ENCODE measurements around the gene OR1I1.
"Not testable (repeated sequence)": the region's sequence is repeated elsewhere in the genome, so short reads cannot be mapped to it uniquely, and the experiment has no call there.

The OR1I1 gene

GRCh38 chr19:15081911-15082310 is at the start of gene OR1I1:
Gene OR1I1 (plus strand): TSS chr19:15082211. CDS start chr19:15087066, 4,855 bp downstream.
- no peak for DNase-seq

GRCh38 chr19:15035795-15036311 is 46.2 kb upstream of the OR1I1 start:
- DNase-seq, result no peak

DNA sequence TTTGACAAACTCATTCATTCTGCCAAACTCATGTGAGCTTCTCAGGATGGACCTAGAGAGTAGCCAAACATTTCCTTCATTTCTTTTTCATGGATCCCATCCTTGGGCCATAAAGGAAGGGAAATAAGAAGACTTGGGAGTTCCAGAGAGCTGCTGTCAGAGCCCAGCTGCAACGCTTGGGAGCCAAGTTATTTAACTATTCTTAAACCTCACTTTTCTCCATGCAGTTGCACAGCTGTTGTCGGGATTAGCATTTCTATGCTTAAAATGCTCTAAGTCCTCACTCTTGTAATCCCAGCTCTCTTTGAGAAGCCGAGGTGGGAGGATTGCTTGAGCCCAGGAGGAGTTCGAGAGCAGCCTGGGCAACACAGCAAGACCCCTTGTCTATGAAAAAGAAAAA is 44.4 kb upstream of the OR1I1 start:
- no peak for DNase-seq

- no peak for DNase-seq
Measured at GRCh38 chr19:15038294-15038693, 43.7 kb upstream of the OR1I1 start.

GRCh38 chr19:15042003-15042402 is 40.0 kb upstream of the OR1I1 start:
- no peak for DNase-seq

DNA sequence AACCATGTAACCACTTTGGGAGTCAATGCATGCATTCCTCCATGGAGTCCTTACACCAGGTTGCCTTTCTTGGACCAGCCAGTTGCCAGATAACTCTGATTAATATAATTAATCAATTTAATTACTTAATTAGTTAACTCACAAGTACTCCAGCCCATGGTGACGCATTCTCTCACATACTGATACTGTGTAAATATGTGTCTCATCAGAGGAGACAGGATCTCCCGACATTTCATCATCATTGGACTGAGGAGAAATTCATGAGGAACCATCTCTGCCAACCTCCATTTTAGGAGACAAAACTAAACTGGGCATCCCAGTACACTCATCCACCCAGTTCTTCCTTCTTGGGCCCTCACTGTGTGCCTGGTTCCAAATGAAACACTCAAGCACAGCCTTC is 39.2 kb upstream of the OR1I1 start:
- DNase-seq, result no peak

DNA sequence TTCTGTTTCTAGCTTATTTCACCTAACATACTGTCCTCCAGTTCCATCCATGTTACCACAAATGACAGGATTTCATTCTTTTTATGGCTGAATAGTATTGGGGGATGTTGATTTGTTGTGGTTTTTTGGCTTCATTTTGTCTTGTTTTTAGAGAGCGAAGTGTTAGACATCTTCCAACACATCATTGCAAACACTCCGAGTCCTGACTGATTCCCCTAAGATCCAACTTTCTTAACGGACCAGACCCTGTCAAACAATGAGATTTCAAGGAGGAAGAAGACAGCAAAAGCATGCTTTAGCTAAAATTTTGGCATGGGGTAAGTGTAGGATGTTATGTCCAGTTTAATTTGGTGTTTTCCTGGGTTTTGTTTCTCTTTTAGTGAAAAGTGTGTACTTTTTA is 36.5 kb upstream of the OR1I1 start:
- DNase-seq, result no peak

- no peak for DNase-seq
Measured at GRCh38 chr19:15047680-15048079, 34.3 kb upstream of the OR1I1 start.

DNA sequence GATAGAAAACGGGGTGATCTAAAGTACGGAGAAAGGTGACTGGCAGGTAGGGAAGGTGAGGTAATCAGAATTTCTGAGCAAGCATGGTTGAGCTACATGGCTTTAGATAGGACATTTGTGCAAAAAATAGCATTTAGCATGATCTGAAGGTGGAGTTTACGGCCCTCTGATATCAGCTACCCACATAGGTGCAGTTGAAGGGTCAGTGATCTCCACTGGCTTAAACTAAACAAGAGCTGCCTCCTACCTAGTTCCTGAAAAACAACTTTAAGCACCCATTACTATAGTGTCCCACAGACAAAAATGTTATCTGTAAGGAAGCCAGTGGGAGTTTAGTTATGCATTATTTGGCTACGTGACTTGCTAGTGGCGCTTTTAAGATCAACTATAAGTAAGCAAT is 33.9 kb upstream of the OR1I1 start:
- no peak for DNase-seq

DNA sequence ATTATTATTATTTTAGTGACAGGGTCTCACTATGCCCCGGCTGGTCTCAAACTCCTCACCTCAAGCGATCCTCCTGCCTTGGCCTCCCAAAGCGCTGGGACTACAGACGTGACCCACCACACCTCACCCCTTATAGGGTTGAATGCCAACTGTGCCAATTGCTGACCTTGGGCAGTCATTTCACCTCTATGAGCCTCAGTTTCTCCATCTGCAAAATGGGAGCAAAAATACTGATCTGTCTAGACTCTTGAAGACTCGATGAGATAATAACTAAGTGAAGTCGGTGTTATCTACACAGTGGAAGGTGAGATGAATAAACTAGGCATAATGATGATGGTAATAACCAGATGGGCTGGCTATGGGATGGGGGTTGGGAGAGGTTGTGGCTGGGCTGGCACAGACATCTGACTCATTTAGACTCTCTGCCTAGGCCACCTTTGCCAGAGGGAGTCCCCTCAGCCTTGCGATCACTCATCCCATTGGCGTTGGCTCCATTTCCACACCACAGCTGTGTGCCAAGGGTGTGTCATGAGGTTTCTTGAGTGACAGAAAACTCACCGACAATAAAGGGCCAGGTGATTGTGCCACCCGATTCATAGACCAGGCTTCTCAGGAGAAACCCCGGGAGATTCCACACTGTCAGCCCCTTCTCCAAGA is 33.0 kb upstream of the OR1I1 start, which contains the start of gene CASP14:
CASP14 (plus strand) TSS at position 596 of the 657 bp plus-strand sequence. CDS start 2,772 bp downstream, outside the sequence.
- DNase-seq, result no peak

DNA sequence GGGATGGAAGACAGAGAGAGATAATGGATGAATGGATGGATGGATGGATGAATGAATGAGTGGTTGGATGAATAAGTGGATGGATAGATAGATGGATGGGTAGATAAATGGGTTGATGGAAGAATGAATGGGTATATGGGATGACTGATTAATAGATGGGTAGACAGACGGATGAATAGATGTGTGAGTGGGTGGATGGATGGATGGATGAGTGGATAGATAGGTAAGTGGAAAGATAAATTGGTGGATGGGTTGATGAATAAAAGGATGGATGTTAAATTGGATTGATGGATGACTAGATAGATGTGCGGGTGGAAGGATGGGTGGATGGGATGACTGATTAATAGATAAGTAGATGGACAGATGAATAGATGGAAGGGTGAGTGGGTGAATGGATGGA is 31.4 kb upstream of the OR1I1 start:
- DNase-seq, result no peak

DNA sequence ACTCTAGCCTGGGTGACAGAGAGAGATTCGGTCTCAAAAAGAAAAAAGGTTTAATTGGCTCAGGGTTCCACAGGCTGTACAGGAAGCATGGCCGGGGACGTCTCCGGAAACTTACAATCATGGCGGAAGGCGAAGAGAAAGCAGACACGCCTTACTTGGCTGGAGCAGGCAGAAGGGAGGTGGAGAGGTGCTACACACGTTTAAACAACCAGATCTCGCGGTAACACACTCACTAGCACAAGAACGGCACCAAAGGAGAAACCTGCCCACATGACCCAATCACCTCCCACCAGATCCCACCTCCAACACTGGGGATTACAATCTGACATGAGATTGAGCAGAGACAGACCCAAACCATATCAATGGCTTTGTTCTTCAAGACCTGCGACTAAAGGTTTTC is 20.0 kb upstream of the OR1I1 start:
- DNase-seq, result no peak

DNA sequence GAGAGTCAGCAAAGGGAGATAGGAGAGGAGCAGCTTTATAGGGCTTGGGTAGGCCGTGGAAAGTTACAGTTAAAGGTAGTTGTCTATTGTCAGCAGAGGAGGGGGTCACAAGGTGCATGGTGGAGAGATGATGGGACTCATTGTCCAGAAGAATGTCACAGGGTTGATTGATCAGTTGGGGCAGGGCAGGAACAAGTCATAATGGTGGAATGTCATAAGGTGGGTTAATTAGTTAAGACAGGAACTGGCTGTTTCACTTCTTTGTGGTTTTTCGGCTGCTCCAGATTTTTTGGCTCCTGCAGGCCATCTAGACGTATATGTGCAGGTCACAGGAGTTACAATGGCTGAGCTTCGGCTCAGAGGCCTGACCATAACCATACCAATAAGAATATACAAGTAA is 11.6 kb upstream of the OR1I1 start:
- not testable (repeated sequence) for DNase-seq

DNA sequence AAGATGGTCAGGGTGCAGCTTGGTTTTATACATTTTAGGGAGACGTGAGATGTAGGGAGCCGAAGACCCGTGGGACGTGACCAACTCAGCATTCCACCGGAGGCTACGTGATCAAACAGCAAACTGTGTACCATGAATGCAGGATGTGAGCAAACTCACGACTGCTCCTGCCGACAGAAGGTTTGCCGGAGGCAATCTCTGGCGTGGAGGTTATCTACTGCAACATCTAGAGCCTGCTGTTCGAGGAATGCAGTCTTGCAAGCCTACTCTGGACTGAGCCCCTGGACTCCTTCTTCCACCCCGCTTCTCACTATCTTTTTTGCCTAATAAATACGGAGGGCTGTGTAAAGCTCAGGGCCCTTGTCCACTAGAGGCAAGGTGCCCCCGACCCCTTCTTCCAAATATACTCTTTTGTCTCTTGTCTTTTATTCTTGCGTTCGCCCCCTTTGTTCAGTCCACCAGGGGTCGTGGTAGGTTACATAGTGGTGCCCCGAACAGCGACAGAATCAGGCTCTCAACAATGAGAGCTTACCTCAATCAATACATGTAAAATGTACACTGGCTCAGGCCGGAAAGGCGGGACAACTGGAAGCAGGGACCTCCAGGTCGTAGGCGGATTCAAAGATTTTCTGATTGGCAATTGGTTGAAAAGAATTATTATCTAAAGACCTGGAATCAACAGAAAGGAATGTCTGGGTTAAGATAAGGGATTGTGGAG is 8.9 kb upstream of the OR1I1 start:
- no peak for DNase-seq

DNA sequence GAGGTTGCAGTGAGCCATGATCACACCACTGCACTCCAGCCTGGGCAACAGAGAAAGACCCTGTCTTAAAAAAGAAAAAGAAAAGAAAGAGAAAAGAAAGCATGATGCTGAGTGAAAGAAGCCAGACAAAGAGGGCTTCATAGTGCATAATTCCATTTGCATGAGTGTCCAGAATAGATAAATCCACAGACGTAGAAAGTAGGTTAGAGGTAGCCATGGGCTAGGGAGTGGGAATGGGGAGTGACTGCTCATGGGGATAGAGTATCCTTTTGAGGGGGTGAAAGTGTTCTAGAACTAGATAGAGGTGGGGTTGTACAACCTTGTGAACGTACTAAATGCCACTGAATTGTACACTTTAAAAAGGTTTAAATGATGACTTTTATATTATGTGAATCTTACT is 7.6 kb upstream of the OR1I1 start:
- no peak for DNase-seq

DNA sequence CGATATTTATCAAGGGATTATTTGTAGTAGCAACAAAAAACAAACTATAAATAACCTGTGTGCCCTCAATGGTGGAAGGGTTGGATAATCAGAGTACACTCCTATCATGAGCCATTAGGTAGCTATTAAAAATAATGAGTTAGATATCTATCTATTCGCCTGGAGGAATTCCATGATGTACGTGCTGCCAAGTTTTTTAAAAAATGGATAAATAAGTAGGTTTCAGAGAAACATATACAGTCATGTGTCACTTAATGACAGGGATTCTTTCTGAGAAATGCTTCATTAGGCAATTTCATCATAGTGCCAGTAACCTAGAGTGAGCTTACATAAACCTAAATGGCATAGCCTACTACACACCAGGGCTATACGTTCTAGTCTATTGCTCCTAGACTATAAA is 6.2 kb upstream of the OR1I1 start:
- DNase-seq, result no peak

DNA sequence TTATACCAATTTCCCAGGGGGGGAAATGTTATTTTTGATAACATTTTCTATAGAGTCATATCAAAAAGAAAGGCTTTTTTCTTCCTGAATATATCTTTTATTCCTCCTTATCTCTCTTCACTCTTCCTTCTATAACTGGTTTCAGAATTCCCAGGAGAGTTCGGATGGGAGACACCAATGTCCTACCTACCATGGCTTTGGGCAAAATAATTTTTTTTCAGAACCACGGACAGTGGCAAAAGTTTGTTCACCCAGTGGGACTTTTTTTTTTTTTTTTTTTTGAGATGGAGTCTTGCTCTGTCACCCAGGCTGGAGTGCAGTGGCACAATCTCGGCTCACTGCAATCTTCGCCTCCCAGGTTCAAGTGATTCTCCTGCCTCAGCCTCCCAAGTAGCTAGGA is 2.0 kb upstream of the OR1I1 start:
- DNase-seq, result not testable (repeated sequence)

DNA sequence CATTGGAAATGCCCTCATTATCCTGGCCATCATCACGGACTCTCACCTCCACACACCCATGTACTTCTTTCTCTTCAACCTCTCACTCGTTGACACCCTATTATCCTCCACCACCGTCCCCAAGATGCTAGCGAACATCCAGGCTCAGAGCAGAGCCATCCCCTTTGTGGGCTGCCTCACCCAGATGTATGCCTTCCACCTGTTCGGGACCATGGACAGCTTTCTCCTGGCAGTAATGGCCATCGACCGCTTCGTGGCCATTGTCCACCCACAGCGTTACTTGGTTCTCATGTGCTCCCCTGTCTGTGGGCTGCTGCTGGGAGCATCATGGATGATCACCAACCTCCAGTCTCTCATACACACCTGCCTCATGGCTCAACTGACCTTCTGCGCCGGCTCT is 5.2 kb downstream of the OR1I1 start:
- DNase-seq, result no peak

DNA sequence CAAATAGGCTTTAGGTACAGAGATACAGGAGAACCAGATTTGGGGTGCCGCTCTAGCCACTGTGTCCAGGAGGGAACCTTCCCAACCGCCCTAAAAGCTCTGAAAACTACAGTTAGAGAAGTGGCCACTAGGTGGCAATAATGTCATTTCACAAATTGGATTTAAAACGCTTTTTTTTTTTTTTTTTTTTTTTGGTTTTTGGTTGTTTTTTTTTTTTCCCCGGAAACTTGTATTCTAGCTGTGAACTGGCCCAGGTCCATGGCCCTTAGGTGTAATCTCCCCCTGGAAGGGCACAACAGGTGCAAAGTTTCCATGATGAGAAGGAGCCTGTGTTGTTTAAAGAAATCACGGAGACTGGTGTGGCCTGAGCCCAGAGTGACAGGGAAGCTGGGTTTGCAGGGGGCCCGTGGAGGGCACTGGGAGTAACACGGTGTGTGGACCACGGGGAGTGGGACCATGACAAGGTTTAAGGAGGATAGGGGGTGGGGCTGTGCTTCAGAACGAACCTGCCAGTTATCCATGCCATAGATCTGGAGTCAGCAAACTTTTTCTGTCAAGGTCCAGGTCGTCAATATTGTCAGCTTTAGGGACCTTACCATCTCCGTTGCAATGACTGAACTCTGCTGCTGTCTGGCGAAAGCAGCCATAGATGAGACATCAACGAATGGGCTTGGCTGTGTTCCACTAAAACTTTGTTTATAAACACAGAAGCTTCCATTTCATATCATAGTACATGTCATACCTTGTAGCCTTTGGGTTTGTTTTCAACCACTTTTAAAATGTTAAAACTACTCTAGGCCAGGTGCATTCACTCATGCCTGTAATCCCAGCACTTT is 10.1 kb downstream of the OR1I1 start:
- DNase-seq, result peak; percentile 47

DNA sequence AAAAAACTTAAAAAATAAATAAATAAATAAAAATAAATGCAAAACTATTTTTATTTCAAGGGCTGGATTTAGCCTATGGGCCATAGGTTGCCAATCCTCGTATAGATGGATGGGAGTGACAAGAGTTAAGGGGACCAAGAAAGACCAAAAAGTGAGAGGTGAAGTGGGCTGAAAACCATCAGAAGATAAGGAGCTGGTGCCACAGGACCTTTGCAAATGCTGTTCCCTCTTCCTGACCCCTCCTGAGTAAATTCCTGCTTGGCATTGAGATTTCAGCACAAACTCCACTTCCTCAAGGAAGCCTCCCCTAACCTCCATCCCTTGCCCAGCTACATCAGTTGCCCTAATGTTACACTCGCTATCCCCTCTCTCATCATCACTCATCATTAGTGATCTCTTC is 11.0 kb downstream of the OR1I1 start:
- no peak for DNase-seq

- no peak for DNase-seq
Measured at GRCh38 chr19:15096223-15096622, 14.2 kb downstream of the OR1I1 start.

- DNase-seq, result not testable (repeated sequence)
Measured at GRCh38 chr19:15097980-15098379, 16.0 kb downstream of the OR1I1 start.

DNA sequence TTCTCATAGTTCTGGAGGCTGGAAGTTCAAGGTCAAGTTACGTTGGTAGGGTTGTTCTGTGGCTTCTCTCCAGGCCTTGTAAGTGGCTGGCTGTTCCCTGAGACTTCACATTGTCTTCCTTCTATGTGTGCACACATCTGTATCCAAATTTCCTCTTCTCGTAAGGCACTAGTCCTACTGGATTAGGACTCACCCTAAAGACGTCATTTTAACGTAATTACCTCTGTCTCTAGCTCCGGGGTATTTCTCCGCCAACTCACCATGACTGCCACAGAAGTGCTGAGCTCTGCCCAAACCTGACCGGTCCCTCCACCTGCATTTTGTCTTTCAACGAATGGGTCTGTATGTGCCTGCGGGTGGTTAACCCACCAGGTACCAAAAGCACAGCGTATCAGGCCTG is 16.4 kb downstream of the OR1I1 start:
- no peak for DNase-seq

Measured in stimulated activated CD4-positive, alpha-beta T cell treated with anti-CD3 and anti-CD28 coated beads, Interleukin-15, amount 100 ng/mL, for 24 hours (primary cell).